Left kidney (tissue), 1 donor: Measurements from ENCODE around the gene MZB1. TPM values are rescaled to one million over a fixed set of nuclear protein-coding genes. Genes with fewer than 3 reads are reported as not detected.

Experiments
- polyA plus RNA-seq: library from polyadenylated mRNA; unstranded; fragments of 120-200 nt; gene quantifications from one replicate; pipeline ENCODE4 v1.2.1, GENCODE V29; 2013; ENCODE audit not compliant: insufficient read length

The MZB1 gene
- polyA plus RNA-seq, 1 donor, result 0.96 TPM

Other genes with a start within 250 kb of the MZB1 start
- gene SIL1, start 191.5 kb downstream of the MZB1 start, polyA plus RNA-seq, result 47.8 TPM
- gene MATR3, start 96.2 kb downstream of the MZB1 start, polyA plus RNA-seq, result 753 TPM
- 176 TPM for gene PAIP2, start 48.1 kb downstream of the MZB1 start, polyA plus RNA-seq
- gene SLC23A1, start 6.6 kb downstream of the MZB1 start, polyA plus RNA-seq, result 15.7 TPM
- 2.4 TPM for gene PROB1, start 5.2 kb upstream of the MZB1 start, polyA plus RNA-seq
- gene SPATA24, start 14.2 kb upstream of the MZB1 start, polyA plus RNA-seq, result 12.7 TPM
- gene DNAJC18, start 49.6 kb upstream of the MZB1 start, polyA plus RNA-seq, result 27.7 TPM
- gene ECSCR, start 72.8 kb upstream of the MZB1 start, polyA plus RNA-seq, result 21.9 TPM
- gene SMIM33, start 81.1 kb upstream of the MZB1 start, polyA plus RNA-seq, result 0.05 TPM
- 31.6 TPM for gene STING1, start 92.8 kb upstream of the MZB1 start, polyA plus RNA-seq
- gene UBE2D2, start 171.4 kb upstream of the MZB1 start, polyA plus RNA-seq, result 185 TPM